HepG2 (cell line): ENCODE data around the gene SNX13. TPM values are rescaled to one million over a fixed set of nuclear protein-coding genes. Genes with fewer than 3 reads are reported as not detected.

ENCODE experiments used
- ATRX ChIP-seq: sonication (generic); formaldehyde crosslinking; IDR thresholded peaks from 2 replicates; pipeline ENCODE4 v1.4.0; 2020; ENCODE audit warnings: missing genetic modification reagents, borderline replicate concordance
- CHD2 ChIP-seq: IDR thresholded peaks from 2 replicates; pipeline ENCODE4 v1.6.1; 2011; ENCODE audit warnings: low read depth, low read length, improper control_type of control experiment
- HNRNPL ChIP-seq: fragments of 200-400 bp; formaldehyde crosslinking; IDR thresholded peaks from 2 replicates; pipeline ENCODE4 v1.6.1; 2017; ENCODE audit warnings: mild to moderate bottlenecking, low read depth, low read length
- KDM4B ChIP-seq: sonication (generic); formaldehyde crosslinking; IDR thresholded peaks from 2 replicates; pipeline ENCODE4 v1.4.0; 2020; ENCODE audit warnings: missing genetic modification reagents
- KLF6 ChIP-seq: IDR thresholded peaks from 2 replicates; pipeline ENCODE4 v1.8.0; 2016; ENCODE audit warnings: missing biosample characterization, missing genetic modification reagents
- MAF1 ChIP-seq: sonication (generic); formaldehyde crosslinking; IDR thresholded peaks from 2 replicates; pipeline ENCODE4 v1.5.0; 2020; ENCODE audit warnings: missing genetic modification reagents, borderline replicate concordance
- MIER3 ChIP-seq: IDR thresholded peaks from 2 replicates; pipeline ENCODE4 v1.6.1; 2016; ENCODE audit warnings: missing compliant biosample characterization, borderline replicate concordance
- NCOA2 ChIP-seq: sonication (generic); formaldehyde crosslinking; IDR thresholded peaks from 2 replicates; pipeline ENCODE4 v1.8.0; 2022; ENCODE audit warnings: inconsistent platforms
- PITX1 ChIP-seq: sonication (generic); formaldehyde crosslinking; IDR thresholded peaks from 2 replicates; pipeline ENCODE4 v1.5.1; 2020; ENCODE audit warnings: mild to moderate bottlenecking, missing genetic modification reagents
- SALL2 ChIP-seq: sonication (generic); formaldehyde crosslinking; IDR thresholded peaks from 2 replicates; pipeline ENCODE4 v1.8.1; 2023; ENCODE audit warnings: mild to moderate bottlenecking, missing genetic modification reagents, inconsistent platforms
- U2AF1 ChIP-seq: fragments of 200-400 bp; formaldehyde crosslinking; optimal IDR thresholded peaks from 2 replicates; pipeline ENCODE3; 2017; ENCODE audit warnings: mild to moderate bottlenecking, low read depth, low read length
- ZBTB42 ChIP-seq: sonication (generic); formaldehyde crosslinking; IDR thresholded peaks from 2 replicates; pipeline ENCODE4 v1.5.0; 2020; ENCODE audit warnings: mild to moderate bottlenecking, missing genetic modification reagents
- ZFP1 ChIP-seq: IDR thresholded peaks from 2 replicates; pipeline ENCODE4 v1.6.1; 2016
- ZFP36L1 ChIP-seq: sonication (generic); formaldehyde crosslinking; IDR thresholded peaks from 2 replicates; pipeline ENCODE4 v1.8.0; 2022; ENCODE audit warnings: mild to moderate bottlenecking, missing genetic modification reagents, moderate library complexity
- ZNF20 ChIP-seq: sonication (generic); formaldehyde crosslinking; IDR thresholded peaks from 2 replicates; pipeline ENCODE4 v1.4.0; 2020; ENCODE audit warnings: mild to moderate bottlenecking, moderate library complexity, missing genetic modification reagents
- ZNF24 ChIP-seq: fragments of 450-650 bp; IDR thresholded peaks from 2 replicates; pipeline ENCODE4 v1.6.1; 2017; ENCODE audit warnings: antibody characterized with exemption, mild to moderate bottlenecking
- ZNF317 ChIP-seq: sonication (generic); formaldehyde crosslinking; IDR thresholded peaks from 2 replicates; pipeline ENCODE4 v1.5.0; 2020; ENCODE audit warnings: mild to moderate bottlenecking, missing genetic modification reagents
- ZNF329 ChIP-seq: sonication (generic); formaldehyde crosslinking; IDR thresholded peaks from 2 replicates; pipeline ENCODE4 v1.9.0; 2021; ENCODE audit warnings: low read depth, mild to moderate bottlenecking, missing genetic modification reagents
- ZNF546 ChIP-seq: sonication (generic); formaldehyde crosslinking; conservative IDR thresholded peaks from 2 replicates; pipeline ENCODE4 v1.8.1; 2023; ENCODE audit warnings: mild to moderate bottlenecking, missing genetic modification reagents
- ZNF672 ChIP-seq: sonication (generic); formaldehyde crosslinking; IDR thresholded peaks from 2 replicates; pipeline ENCODE4 v1.8.1; 2022; ENCODE audit warnings: missing genetic modification reagents
- ZNF768 ChIP-seq: sonication (generic); formaldehyde crosslinking; IDR thresholded peaks from 2 replicates; pipeline ENCODE4 v1.4.0; 2020; ENCODE audit warnings: missing genetic modification reagents
- polyA plus RNA-seq, 8 experiments: library from polyadenylated mRNA; depleted of rRNA in 3 of 8; stranded (reverse) in 7 of 8; unstranded in 1 of 8; fragments of >200 nt; fragmentation: Illumina TruSeq in 4 of 8; extraction: Trizol in 4 of 8; gene quantifications; 2 replicates each; pipeline versions ENCODE4 v1.2.1 to v1.2.3, GENCODE V29; 2011 to 2016; ENCODE audit warnings: low read depth in 4 of 8, missing spikeins in 1 of 8, mixed read lengths in 1 of 8; ENCODE audit not compliant: insufficient read depth in 1 of 8
- total RNA-seq, 5 experiments: library from RNA; depleted of rRNA; stranded (reverse); fragments of >200 nt; fragmentation: Illumina TruSeq; extraction: Trizol; gene quantifications; 2 replicates each; pipeline ENCODE4 v1.2.3, GENCODE V29; 2016; ENCODE audit warnings: low read depth in 1 of 5
- TF ChIP-seq, protein P1 (sequence below): IDR thresholded peaks from 2 replicates; pipeline ENCODE4 v1.6.1; 2016; ENCODE audit warnings: missing compliant biosample characterization, missing genetic modification reagents, borderline replicate concordance
- TF ChIP-seq, protein P2 (sequence below): sonication (generic); formaldehyde crosslinking; IDR thresholded peaks from 2 replicates; pipeline ENCODE4 v1.8.1; 2023; ENCODE audit warnings: mild to moderate bottlenecking, moderate library complexity, missing genetic modification reagents
- TF ChIP-seq, protein P3 (sequence below): sonication (generic); formaldehyde crosslinking; IDR thresholded peaks from 2 replicates; pipeline ENCODE4 v1.4.0; 2020; ENCODE audit warnings: missing genetic modification reagents
- TF ChIP-seq, protein P4 (sequence below): sonication (generic); formaldehyde crosslinking; IDR thresholded peaks from 2 replicates; pipeline ENCODE4 v1.5.0; 2020; ENCODE audit warnings: missing genetic modification reagents, mild to moderate bottlenecking, borderline replicate concordance

Gene SNX13
- total and polyA plus RNA-seq, 2 of the 13 experiments (the other 11 are each of a cell fraction or from before 2014, with no cell fraction given): 14.3 to 32.3 TPM

DNA sequence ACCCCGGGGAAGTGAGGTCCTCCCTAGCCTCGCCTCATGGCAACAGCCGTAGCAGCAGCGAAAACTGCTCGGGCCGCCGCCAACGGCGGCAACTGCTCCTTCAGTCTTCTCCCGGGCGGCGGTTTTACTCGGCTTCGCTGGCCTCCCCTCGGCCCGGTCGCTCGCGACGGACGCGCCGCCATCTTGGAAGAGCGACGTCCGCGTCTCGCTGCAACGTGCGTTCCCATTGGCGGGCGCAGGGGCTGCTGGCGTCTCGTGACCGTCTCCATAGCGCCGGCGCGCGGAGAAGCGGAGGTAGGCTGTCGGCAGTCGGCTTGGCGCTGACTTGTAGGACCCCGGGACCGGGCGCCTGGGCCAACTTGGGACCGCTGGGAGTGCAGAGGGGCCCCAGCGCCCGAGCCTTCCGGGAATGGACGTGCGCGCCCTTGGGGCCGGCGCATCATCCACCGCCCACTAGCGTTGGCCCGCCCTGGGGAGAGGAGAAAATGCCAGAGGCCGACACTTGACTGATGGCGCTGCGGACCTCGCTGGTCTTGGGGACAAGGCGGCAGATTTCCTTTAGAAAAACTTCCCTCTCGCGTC is at the start of gene SNX13 (continued):
- TF ChIP-seq, protein P1, sequence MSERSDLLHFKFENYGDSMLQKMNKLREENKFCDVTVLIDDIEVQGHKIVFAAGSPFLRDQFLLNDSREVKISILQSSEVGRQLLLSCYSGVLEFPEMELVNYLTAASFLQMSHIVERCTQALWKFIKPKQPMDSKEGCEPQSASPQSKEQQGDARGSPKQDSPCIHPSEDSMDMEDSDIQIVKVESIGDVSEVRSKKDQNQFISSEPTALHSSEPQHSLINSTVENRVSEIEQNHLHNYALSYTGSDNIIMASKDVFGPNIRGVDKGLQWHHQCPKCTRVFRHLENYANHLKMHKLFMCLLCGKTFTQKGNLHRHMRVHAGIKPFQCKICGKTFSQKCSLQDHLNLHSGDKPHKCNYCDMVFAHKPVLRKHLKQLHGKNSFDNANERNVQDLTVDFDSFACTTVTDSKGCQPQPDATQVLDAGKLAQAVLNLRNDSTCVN (CRISPR knock-in tag): 0 out of 2 replicates have a peak, but pooled peaks have one; percentile 18
- 0 out of 2 replicates have a peak, but pooled peaks have one; percentile 55 for TF ChIP-seq NCOA2 (CRISPR knock-in tag)
- TF ChIP-seq, protein P2, sequence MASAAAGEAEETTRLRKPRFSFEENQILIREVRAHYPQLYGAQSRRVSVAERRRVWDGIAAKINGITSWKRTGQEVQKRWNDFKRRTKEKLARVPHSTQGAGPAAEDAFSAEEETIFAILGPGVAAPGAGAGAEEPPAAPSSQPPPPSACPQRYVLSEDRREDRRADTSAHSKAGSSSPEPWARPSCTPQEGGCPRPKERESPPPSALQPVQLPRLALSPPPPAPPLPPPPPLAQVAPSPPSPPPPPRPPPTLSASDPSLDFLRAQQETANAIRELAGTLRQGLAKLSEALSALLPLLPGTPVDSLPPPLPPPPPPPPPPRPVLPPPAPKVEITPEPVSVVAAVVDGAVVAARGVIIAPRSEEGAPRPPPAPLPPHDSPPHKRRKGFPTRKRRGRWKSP (CRISPR knock-in tag): peak; percentile 98
- TF ChIP-seq ZNF20 (CRISPR knock-in tag): no peak; the same call in 1 of the 2 replicates
- no peak; the same call in 1 of the 2 replicates for TF ChIP-seq ZNF546 (CRISPR knock-in tag)
- 0 out of 2 replicates have a peak, but pooled peaks have one; percentile 21 for TF ChIP-seq KDM4B (CRISPR knock-in tag)
- no peak for TF ChIP-seq ZNF672
- TF ChIP-seq SALL2 (CRISPR knock-in tag): peak; percentile 25; the same call in 1 of the 2 replicates
- peak; percentile 71 for TF ChIP-seq KLF6 (CRISPR knock-in tag)
- TF ChIP-seq, protein P3, sequence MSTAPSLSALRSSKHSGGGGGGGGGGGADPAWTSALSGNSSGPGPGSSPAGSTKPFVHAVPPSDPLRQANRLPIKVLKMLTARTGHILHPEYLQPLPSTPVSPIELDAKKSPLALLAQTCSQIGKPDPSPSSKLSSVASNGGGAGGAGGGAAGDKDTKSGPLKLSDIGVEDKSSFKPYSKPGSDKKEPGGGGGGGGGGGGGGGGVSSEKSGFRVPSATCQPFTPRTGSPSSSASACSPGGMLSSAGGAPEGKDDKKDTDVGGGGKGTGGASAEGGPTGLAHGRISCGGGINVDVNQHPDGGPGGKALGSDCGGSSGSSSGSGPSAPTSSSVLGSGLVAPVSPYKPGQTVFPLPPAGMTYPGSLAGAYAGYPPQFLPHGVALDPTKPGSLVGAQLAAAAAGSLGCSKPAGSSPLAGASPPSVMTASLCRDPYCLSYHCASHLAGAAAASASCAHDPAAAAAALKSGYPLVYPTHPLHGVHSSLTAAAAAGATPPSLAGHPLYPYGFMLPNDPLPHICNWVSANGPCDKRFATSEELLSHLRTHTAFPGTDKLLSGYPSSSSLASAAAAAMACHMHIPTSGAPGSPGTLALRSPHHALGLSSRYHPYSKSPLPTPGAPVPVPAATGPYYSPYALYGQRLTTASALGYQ (CRISPR knock-in tag): 0 out of 2 replicates have a peak, but pooled peaks have one; percentile 61
- TF ChIP-seq ATRX: no peak
- no peak for TF ChIP-seq PITX1 (CRISPR knock-in tag)
- TF ChIP-seq CHD2: no peak
- TF ChIP-seq, protein P4, sequence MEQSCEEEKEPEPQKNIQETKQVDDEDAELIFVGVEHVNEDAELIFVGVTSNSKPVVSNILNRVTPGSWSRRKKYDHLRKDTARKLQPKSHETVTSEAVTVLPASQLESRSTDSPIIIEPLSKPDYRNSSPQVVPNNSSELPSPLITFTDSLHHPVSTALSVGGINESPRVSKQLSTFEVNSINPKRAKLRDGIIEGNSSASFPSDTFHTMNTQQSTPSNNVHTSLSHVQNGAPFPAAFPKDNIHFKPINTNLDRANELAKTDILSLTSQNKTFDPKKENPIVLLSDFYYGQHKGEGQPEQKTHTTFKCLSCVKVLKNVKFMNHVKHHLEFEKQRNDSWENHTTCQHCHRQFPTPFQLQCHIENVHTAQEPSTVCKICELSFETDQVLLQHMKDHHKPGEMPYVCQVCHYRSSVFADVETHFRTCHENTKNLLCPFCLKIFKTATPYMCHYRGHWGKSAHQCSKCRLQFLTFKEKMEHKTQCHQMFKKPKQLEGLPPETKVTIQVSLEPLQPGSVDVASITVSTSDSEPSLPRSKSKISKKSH: no peak
- TF ChIP-seq ZNF768: peak; percentile 55
- peak; percentile 77 for TF ChIP-seq ZNF317 (CRISPR knock-in tag)
- no peak for TF ChIP-seq HNRNPL
- TF ChIP-seq ZFP36L1: 0 out of 2 replicates have a peak, but pooled peaks have one; percentile 23
- no peak for TF ChIP-seq ZNF329 (CRISPR knock-in tag)
- TF ChIP-seq MIER3 (CRISPR knock-in tag): peak; percentile 71; the same call in 1 of the 2 replicates
- TF ChIP-seq U2AF1: peak; percentile 90
- TF ChIP-seq MAF1 (CRISPR knock-in tag): no peak
- TF ChIP-seq ZBTB42 (CRISPR knock-in tag): no peak
- TF ChIP-seq ZFP1: no peak
- TF ChIP-seq ZNF24: no peak
